Small intestine (tissue), 7 donors: ENCODE results near the gene MICALL1. TPM values are rescaled to one million over a fixed set of nuclear protein-coding genes. Genes with fewer than 3 reads are reported as not detected.

Experiments used
- DNase-seq, 2 donors: peaks; one replicate each; pipeline versions ENCODE4 v3.0.0 to v3.0.0-alpha.2; 2013
- FAIRE-seq: peaks from 2 replicates; lab custom pipeline; 2012; peaks lifted over from hg19 to GRCh38; lab: Jason Lieb, UNC
- H3K27ac ChIP-seq, 3 donors: one replicate each; pipeline ENCODE4 v1.5.1; 2013; ENCODE audit warnings: low read length in 2 of 3, mild to moderate bottlenecking in 2 of 3, control low read depth in 1 of 3, inconsistent platforms in 1 of 3, low read depth in 1 of 3, moderate library complexity in 1 of 3
- H3K27me3 ChIP-seq, 3 donors: one replicate each; pipeline ENCODE4 v1.6.1; 2013; ENCODE audit warnings: low read length in 3 of 3, inconsistent platforms in 1 of 3; ENCODE audit not compliant: control insufficient read depth in 3 of 3, insufficient read depth in 3 of 3
- H3K36me3 ChIP-seq, 3 donors: one replicate each; pipeline ENCODE4 v1.6.1; 2013; ENCODE audit warnings: low read length in 3 of 3, inconsistent platforms in 1 of 3, low read depth in 1 of 3, mild to moderate bottlenecking in 1 of 3, moderate library complexity in 1 of 3; ENCODE audit not compliant: control insufficient read depth in 3 of 3, insufficient read depth in 2 of 3
- H3K4me1 ChIP-seq, 3 donors: one replicate each; pipeline ENCODE4 v1.6.1; 2013; ENCODE audit warnings: low read length in 2 of 3, inconsistent platforms in 1 of 3, low read depth in 1 of 3, mild to moderate bottlenecking in 1 of 3, moderate library complexity in 1 of 3; ENCODE audit not compliant: control insufficient read depth in 3 of 3, insufficient read depth in 2 of 3
- H3K4me3 ChIP-seq, 3 donors: one replicate each; pipeline ENCODE4 v1.5.1; 2013; ENCODE audit warnings: low read length in 3 of 3, control low read depth in 1 of 3, inconsistent platforms in 1 of 3, low read depth in 1 of 3, mild to moderate bottlenecking in 1 of 3, moderate library complexity in 1 of 3
- H3K9me3 ChIP-seq, 2 donors: one replicate each; pipeline ENCODE4 v1.6.1; 2013; ENCODE audit warnings: low read depth in 1 of 2, low read length in 1 of 2; ENCODE audit not compliant: control insufficient read depth in 2 of 2, insufficient read depth in 1 of 2
- WGBS, 3 donors: extraction: QIAGEN DNeasy Blood & Tissue Kit; methylation state at CpG; one replicate each; pipeline ENCODE4 v1.1.7; 2013; 5-methylcytosine and 5-hydroxymethylcytosine counted together
- polyA plus RNA-seq, 4 donors: library from polyadenylated mRNA; stranded (reverse) in 3 of 4; unstranded in 1 of 4; fragments of 200-250 nt in 3 of 4; fragments of 120-200 nt in 1 of 4; gene quantifications; one replicate each; pipeline versions ENCODE4 v1.2.1 to v1.2.3, GENCODE V29; 2013
- donor health status: healthy with polysubstance abuse.
- donor health status: control.
- donor health status: control.
- donor health status: Bipolar disorder and iron deficiency.
- donor health status: healthy.

The MICALL1 gene
- polyA plus RNA-seq, 4 donors = 8.4 to 16.4 (median 10.1) TPM

GRCh38 chr22:37884420-37884819, 21.7 kb upstream of the MICALL1 start:
- Histone ChIP-seq H3K27ac (no peak overlapping the region), H3K27me3 (no peaks in the 10 kb centered on the region), H3K9me3 (no peaks in the 10 kb centered on the region), H3K4me1 (no peaks in the 10 kb centered on the region), H3K4me3 (no peak overlapping the region), H3K36me3 (peaks cover 15 to 73% (median 19%) of the 10 kb centered on the region in 3 donors)
- no peak for FAIRE-seq
- DNase-seq = no peak
- WGBS, 3 donors = 80 to 94% (median 87%) methylated on average over 6 of the region's 6 CpGs

GRCh38 chr22:37887584-37888378, 18.3 kb upstream of the MICALL1 start:
- no peaks in the 10 kb centered on the region for H3K27me3 ChIP-seq
- 67 to 77% (median 74%) methylated on average over 6 of the region's 6 CpGs for WGBS, 3 donors
- no peak for FAIRE-seq
- H3K4me3 ChIP-seq = no peak overlapping the region
- H3K36me3 ChIP-seq = peaks cover 5 to 73% (median 9%) of the 10 kb centered on the region in 3 donors
- no peak for DNase-seq
- no peaks in the 10 kb centered on the region for H3K9me3 ChIP-seq
- H3K27ac ChIP-seq = peak overlapping the region in 2 of 3 donors; percentile 38 to 53
- peaks cover 0 to 5% (median 0%) of the 10 kb centered on the region in 3 donors for H3K4me1 ChIP-seq

- Histone ChIP-seq H3K4me3 (no peak overlapping the region), H3K9me3 (no peaks in the 10 kb centered on the region), H3K4me1 (peaks cover 0 to 44% (median 7%) of the 10 kb centered on the region in 3 donors), H3K36me3 (peaks cover 5 to 49% (median 6%) of the 10 kb centered on the region in 3 donors), H3K27me3 (no peaks in the 10 kb centered on the region), H3K27ac (no peak overlapping the region)
- DNase-seq (peak in 1 of 2 donors; percentile 34), FAIRE-seq (no peak)
- WGBS, 3 donors = 87 to 88% (median 88%) methylated on average over 3 of the region's 3 CpGs
Observed at GRCh38 chr22:37891926-37892325, 14.2 kb upstream of the MICALL1 start.

GRCh38 chr22:37892566-37893335, 13.3 kb upstream of the MICALL1 start:
- no peak for FAIRE-seq
- no peaks in the 10 kb centered on the region for H3K27me3 ChIP-seq
- H3K4me1 ChIP-seq = peaks cover 0 to 48% (median 7%) of the 10 kb centered on the region in 3 donors
- H3K9me3 ChIP-seq = no peaks in the 10 kb centered on the region
- H3K27ac ChIP-seq = no peak overlapping the region
- DNase-seq = no peak
- peaks cover 2 to 42% (median 5%) of the 10 kb centered on the region in 3 donors for H3K36me3 ChIP-seq
- 64 to 72% (median 65%) methylated on average over 7 of the region's 7 CpGs for WGBS, 3 donors
- no peak overlapping the region for H3K4me3 ChIP-seq

GRCh38 chr22:37893583-37893983, 12.5 kb upstream of the MICALL1 start:
- FAIRE-seq (no peak), DNase-seq (peak; percentile 29 to 43)
- 52 to 78% (median 69%) methylated on average over 5 of the region's 5 CpGs for WGBS, 3 donors
- Histone ChIP-seq H3K27ac (peak overlapping the region in 2 of 3 donors; percentile 17 to 63), H3K27me3 (no peaks in the 10 kb centered on the region), H3K36me3 (peaks cover 0 to 40% (median 3%) of the 10 kb centered on the region in 3 donors), H3K4me1 (peaks cover 0 to 48% (median 7%) of the 10 kb centered on the region in 3 donors), H3K9me3 (no peaks in the 10 kb centered on the region), H3K4me3 (no peak overlapping the region)

- DNase-seq (peak; percentile 43 to 68), FAIRE-seq (no peak)
- Histone ChIP-seq H3K36me3 (peaks cover 0 to 28% (median 0%) of the 10 kb centered on the region in 3 donors), H3K9me3 (no peaks in the 10 kb centered on the region), H3K27me3 (no peaks in the 10 kb centered on the region), H3K4me3 (no peak overlapping the region), H3K27ac (peak overlapping the region; percentile 39 to 82 (median 82)), H3K4me1 (peaks cover 0 to 50% (median 7%) of the 10 kb centered on the region in 3 donors)
- 36 to 65% (median 52%) methylated on average over 8 of the region's 8 CpGs for WGBS, 3 donors
Observed at GRCh38 chr22:37894939-37895670, 11.0 kb upstream of the MICALL1 start.

- Histone ChIP-seq H3K27me3 (no peaks in the 10 kb centered on the region), H3K4me3 (no peak overlapping the region), H3K9me3 (no peaks in the 10 kb centered on the region), H3K27ac (peak overlapping the region; percentile 73 to 94 (median 82)), H3K4me1 (peaks cover 0 to 50% (median 7%) of the 10 kb centered on the region in 3 donors), H3K36me3 (peaks cover 0 to 18% (median 0%) of the 10 kb centered on the region in 3 donors)
- no peak for FAIRE-seq
- peak; percentile 81 to 90 for DNase-seq
- WGBS, 3 donors = 13 to 25% (median 15%) methylated on average over 5 of the region's 5 CpGs
Observed at GRCh38 chr22:37896181-37896592, 9.9 kb upstream of the MICALL1 start.

GRCh38 chr22:37896939-37897338, 9.2 kb upstream of the MICALL1 start:
- H3K4me3 ChIP-seq = no peak overlapping the region
- DNase-seq (no peak), FAIRE-seq (no peak)
- peak overlapping the region; percentile 3 to 94 (median 82) for H3K27ac ChIP-seq
- no peaks in the 10 kb centered on the region for H3K9me3 ChIP-seq
- H3K36me3 ChIP-seq = peaks cover 0 to 12% (median 0%) of the 10 kb centered on the region in 3 donors
- peaks cover 0 to 50% (median 7%) of the 10 kb centered on the region in 3 donors for H3K4me1 ChIP-seq
- no peaks in the 10 kb centered on the region for H3K27me3 ChIP-seq
- 78 to 90% (median 87%) methylated on average over 3 of the region's 3 CpGs for WGBS, 3 donors
